NCI-H1048 (cell line): ENCODE results near the gene C16orf86.

ENCODE experiments used
- DNase-seq: peaks from one replicate; lab custom pipeline; 2025; lab: John Stamatoyannopoulos, UW

C16orf86 gene, protein sequence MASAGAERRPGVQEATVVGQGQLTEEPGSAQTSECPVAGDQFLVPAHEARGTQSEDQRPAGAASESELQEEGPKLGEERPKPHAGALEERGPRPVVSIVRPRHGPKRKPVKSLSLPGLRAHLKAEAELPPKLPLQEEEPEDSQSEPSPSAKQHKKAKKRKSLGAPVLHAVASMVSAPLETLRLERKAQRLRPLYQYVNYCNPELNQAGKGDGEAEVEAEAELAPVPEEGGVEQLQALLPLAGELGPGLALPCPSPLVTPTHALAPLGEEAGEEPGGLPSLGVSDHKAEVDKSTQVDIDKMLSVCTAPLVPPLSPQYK

GRCh38 chr16:67666559-67667452, at the start of gene C16orf86, which contains the start of gene ENKD1:
Gene C16orf86 (plus strand): TSS chr16:67666814. CDS start chr16:67666971, 157 bp downstream.
Gene ENKD1 (minus strand): TSS chr16:67666750. CDS start chr16:67666442, 308 bp downstream.
- peak; percentile 2 for DNase-seq

DNA sequence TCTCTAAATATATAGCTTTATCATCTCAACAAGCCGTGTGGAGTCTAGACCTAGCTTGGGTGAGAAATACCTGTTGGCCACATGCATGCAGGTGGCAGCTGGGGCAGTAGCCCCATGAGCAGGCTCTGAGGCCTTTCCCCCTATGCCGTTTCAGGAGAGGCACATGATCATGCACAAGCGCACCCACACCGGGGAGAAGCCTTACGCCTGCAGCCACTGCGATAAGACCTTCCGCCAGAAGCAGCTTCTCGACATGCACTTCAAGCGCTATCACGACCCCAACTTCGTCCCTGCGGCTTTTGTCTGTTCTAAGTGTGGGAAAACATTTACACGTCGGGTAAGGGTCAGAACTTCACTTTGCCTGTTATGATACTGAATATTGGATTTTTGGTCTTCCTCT, 38.4 kb upstream of the C16orf86 start:
- DNase-seq: no peak

DNA sequence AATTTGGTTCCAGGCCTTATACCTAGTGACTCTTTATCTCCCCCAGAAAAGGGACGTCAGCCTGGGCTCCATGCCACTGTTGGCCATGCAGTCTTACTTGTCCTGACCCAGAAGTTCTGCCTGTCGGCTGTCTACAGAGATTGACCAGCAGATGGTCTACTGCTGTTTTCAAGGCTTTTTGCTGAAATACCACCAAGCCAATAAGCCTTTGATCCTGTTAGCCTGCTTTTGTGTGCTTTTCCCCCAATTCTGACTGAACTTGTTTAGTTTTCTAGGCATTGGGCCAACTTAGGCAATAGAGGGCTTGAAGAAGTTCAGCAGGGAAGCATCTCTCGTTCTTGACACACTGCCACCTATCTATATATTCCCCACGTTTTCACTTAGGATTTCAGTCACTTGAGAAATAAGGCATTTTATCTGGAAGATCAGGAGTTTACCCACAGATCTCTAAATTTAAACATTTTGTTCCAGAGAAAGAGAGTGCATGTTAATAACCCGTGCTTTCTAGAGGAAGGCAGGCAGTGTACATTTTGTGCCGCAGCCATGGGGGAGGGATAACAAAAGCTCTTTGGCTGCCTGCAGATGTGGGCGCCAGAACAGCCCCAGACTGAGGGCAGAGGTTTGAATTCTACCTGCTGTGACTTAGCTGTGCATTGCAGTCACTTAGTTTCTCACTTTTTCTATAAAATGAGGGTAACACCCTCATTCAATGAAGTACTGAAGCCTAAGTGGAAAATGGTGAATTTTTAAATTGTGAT, 34.0 kb upstream of the C16orf86 start:
- no peak for DNase-seq

GRCh38 chr16:67636713-67637112, 29.9 kb upstream of the C16orf86 start:
- DNase-seq: no peak

- no peak for DNase-seq
These were observed 29.0 kb upstream of the C16orf86 start for GRCh38 chr16:67637625-67638024.

GRCh38 chr16:67641779-67642708, 24.6 kb upstream of the C16orf86 start:
- no peak for DNase-seq

DNA sequence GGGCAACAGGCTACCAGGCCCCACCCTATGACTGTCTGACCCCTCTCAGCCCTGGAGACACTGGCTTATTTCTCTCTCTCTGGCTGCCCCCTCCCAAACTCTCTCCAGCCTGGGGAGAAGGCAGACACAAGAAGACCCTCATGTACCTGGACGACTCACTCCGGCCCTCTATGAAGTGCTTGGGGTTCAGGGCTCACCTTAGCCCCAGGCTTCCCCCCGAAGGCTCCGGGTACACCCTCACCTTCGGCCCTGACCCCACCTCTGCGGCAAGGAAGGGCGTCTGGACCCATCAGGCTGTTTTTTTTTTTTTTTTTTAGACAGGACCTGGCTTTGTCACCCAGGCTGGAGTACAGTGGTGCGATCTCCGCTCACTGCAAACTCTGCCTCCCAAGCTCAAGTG, 22.6 kb upstream of the C16orf86 start:
- DNase-seq: no peak

DNA sequence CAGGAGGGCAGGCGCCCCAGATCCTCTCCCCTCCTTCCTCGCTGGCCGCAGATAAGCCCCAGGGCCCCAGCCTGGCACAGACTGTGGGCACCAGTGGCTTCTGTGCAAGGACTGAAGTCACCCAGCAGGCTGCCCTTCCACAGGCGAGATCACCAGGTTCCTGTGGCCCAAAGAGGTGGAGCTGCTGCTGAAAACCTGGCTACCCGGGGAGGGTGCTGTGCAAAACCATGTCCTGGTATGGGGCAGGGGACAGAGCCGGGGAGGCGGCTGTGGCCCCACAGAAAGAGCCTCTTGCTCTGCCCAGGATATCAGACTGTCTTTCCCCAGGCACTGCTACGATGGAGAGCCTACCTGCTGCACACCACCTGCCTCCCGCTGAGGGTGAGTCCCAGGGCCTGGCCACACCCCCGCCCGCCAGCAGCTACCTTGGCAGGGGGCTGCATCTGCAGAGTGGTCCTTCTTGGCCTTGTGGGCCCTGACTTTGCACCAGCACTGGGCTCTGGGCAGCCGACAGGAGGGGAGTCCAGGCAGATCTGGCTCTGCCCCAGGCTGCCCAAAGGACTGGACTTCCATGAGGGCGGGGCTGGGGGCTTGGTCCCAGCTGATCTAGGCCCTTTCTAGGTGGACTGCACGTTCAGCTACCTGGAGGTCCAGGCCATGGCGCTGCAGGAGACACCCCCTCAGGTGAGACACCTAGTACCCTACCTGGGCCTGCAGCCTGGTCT, 21.1 kb upstream of the C16orf86 start:
- no peak for DNase-seq

DNA sequence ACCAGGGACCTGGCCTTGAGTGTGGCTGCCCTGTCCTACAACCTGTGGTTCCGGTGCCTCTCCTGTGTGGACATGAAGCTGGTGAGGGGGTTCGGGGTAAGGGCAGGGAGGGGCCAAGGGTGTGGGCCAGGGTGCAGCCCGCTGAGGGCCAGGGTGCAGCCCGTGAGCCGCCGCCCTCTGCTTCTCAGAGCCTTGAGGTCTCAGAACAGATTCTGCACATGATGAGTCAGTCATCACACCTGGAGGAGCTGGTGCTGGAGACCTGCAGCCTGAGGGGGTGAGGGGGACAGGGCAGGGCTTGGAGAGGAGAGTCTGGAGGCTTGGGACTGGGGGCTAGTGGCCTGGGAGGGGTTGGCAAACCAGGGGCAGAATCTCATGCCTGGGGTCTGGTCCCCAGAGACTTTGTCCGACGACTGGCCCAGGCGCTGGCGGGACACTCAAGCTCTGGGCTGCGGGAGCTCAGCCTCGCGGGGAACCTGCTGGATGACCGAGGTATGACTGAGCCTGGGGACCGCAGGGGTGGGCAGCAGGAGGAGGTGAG, 19.4 kb upstream of the C16orf86 start:
- no peak for DNase-seq

- no peak for DNase-seq
These were observed 18.9 kb upstream of the C16orf86 start for GRCh38 chr16:67647681-67648080.

GRCh38 chr16:67648088-67648763, 18.4 kb upstream of the C16orf86 start:
- no peak for DNase-seq

- no peak for DNase-seq
These were observed 17.7 kb upstream of the C16orf86 start for GRCh38 chr16:67648764-67649407.

- no peak for DNase-seq
These were observed 17.1 kb upstream of the C16orf86 start for GRCh38 chr16:67649494-67649931.

GRCh38 chr16:67650023-67650422, 16.6 kb upstream of the C16orf86 start:
- DNase-seq: no peak

GRCh38 chr16:67651039-67651438, 15.6 kb upstream of the C16orf86 start:
- no peak for DNase-seq

DNA sequence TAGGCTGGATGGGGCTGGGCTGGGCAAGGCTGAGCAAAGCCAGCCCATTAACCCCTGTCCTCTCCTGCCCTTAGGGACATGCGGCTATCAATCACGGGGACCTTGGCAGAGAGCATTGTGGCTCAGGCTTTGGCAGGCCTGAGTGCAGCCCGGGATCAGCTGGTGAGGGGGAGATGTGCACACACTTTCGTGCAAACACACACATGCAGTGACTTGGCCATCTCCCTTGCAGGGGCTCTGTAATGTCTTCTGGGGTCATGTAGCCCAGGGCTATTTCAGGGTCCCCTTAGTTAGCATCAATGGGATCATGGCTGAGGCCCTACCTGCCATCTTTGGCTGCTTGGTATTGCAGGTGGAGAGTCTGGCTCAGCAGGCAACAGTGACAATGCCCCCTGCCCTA, 14.8 kb upstream of the C16orf86 start:
- no peak for DNase-seq

DNA sequence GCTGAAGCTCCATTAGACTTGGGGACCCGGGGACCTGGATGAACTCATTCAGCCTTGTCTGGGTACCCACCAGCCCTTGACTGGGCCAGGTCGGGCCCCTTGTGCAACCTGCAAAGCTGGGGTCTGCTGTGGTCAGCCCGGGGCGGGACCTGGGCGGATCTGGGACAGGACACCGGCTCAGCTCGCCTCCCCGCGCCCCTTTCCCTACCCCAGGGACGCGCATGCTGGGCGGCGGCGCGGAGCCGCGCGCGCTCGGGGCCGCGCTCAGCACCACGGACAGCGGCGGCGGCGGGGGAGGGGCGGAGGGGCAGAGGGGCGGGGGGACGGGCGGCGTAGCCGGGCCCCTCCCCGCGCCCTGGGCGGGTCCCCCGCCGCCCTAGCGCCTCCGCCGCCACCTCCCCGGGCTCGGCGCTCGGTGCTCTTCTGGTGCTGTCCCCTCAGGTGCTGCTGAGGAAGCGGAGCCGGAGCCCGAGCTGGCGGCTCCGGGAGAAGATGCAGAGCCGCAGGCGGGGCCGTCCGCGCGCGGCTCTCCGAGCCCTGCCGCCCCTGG, 14.0 kb upstream of the C16orf86 start:
- no peak for DNase-seq

DNA sequence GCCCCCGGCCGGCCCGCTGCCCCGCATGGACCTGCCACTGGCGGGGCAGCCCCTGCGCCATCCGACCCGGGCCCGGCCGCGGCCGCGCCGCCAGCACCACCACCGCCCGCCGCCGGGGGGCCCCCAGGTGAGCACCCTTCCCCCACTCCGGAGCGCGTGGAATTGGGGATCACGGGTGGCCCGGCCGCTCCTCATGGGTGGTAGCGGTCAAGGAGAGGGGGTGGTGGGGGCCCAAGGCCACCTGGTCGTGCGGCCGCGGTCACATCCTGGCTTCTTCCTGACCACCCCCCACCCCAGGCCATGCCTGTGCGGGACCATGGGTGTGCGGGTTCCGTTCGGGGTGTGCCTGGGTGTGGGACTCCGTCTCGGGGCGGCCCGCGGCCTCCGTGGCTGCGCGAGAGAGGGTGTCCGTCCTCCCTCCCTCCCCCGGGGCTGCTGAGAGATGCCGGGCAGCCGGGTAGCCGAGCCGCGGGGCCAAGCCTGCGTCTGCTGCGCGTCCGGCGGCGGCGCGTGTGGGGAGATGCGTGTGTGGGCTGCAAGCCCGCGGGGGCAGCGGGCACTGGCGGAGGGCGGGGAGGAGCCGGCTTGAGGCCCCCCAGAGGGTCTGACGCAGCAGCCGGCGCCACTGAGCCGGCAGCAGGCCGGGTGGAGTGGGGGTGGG, 13.4 kb upstream of the C16orf86 start:
- DNase-seq: no peak
